G401.6 (cell line): ENCODE data around the gene HDAC4.

Experiments
- FAIRE-seq: peaks from 2 replicates; lab custom pipeline; 2012; peaks lifted over from hg19 to GRCh38; lab: Jason Lieb, UNC

Gene HDAC4

DNA sequence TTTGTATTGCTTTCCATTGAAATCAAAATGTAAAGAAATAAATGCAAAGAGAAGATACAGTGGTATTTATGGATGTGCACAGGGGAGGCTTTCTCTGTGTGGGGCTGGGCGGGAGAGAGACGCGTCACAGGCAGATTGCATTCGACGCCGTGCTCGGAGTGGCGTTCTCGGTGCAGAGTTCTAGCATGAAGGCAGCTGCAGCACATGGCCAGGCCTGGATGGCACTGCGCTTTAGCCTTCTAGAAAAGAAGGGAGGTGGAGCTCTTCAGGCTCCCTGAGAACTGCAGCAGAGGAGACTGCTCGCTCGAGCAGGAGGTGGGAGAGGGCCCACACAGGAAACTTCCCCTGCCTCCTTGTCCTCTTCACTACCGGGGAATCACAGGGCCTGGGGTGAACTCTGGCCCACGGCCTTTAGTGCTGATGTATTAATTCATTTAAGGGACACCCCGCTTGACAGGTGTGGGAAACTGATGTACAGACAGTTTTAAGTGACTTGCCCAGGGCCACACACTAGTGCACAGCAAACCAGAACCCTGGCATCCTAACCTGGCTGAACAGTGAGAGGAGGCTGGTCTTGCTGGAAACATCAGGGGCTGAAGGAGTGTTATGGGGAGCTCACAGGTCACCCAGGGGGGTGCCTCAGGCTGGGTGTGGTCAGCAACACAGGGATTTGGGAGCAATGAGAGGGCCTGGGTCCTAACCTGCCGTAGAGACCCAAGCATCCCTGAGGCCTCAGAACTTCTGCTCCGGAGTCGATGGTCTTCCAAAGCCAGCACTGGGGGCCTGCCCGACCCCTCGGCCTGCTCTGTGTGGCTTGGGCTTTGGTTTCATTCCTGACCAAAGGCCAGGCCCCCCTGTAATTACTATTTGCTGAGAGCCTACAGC is 199.9 kb downstream of the HDAC4 start:
- FAIRE-seq = no peak

DNA sequence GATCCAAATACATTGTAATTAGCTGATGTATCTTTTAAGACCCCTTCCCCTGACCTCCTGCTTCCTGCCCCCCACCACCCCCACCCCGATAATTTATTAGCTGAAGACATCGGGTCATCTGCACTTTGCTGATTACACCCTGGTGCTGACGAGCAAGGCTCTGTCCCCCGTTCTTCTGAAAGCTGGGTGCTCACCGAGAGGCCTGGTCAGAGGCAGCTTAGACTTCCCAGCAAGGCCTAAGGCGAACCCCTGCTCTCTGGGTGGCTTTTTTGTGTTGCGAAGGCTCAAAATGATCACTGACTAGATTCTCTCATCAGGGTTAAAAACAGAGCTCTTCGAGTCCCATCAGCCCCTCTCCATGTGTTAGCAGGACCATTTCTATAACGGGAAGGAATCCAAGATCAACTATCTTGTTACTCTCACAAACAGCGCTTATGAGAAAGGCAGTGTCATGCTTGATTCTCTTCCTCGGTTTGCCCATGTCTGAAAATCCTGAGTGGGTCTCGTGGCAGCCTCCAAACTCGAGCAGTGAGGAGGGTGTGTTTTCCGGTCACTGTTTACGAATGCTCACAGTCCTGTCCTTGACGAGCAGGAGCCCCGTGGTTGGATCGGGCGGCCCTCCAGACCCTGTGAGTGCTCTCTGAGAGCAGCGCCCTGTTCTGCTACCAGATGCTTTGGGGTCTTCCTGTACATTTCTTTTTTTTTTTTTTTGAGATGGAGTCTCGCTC is 201.6 kb downstream of the HDAC4 start:
- FAIRE-seq = no peak

DNA sequence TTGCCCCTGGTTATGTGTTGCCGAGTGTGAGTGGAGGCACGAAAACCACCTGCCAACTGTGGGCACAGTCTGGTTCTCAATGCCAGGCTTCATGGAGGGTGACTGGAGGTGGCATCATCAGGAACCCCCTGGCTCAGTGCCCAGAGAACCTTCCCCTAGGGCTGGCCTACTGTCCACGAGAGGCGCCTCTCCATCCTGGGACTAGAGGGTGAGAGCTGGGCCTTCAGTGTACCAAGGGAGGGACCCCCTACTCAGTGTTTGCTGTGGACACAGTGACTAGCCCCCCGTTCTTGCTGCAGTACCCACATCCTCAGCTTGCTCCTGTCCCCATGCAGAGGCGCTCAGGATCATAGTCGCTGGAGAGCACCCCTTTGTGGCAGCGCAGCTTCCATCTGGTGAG is 202.6 kb downstream of the HDAC4 start:
- no peak for FAIRE-seq

GRCh38 chr2:239197146-239197545 is 203.7 kb downstream of the HDAC4 start:
- FAIRE-seq = no peak

- no peak for FAIRE-seq
These were observed 204.3 kb downstream of the HDAC4 start for GRCh38 chr2:239196474-239197021.

DNA sequence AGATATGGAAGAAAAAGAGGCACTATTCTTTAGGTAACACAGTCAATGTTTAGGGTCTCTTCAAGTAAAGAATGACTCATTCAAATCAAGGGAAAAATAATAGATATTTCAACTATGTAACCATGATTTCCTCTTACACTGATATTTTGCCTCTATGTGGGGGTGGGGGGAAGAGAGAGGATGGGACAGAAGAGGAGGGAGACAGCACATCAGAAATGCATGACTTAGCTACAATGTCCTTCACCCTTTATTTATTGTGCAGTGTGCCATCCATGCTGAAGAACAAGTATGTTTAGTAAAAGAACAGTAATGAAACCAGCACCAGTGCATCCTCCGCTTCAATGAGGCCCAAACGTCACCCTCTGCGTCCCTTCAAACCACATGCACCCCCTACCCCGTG is 204.8 kb downstream of the HDAC4 start:
- no peak for FAIRE-seq

GRCh38 chr2:239195318-239195871 is 205.4 kb downstream of the HDAC4 start:
- no peak for FAIRE-seq

GRCh38 chr2:239194731-239195317 is 206.0 kb downstream of the HDAC4 start:
- no peak for FAIRE-seq

GRCh38 chr2:239193925-239194677 is 206.7 kb downstream of the HDAC4 start:
- FAIRE-seq = no peak

DNA sequence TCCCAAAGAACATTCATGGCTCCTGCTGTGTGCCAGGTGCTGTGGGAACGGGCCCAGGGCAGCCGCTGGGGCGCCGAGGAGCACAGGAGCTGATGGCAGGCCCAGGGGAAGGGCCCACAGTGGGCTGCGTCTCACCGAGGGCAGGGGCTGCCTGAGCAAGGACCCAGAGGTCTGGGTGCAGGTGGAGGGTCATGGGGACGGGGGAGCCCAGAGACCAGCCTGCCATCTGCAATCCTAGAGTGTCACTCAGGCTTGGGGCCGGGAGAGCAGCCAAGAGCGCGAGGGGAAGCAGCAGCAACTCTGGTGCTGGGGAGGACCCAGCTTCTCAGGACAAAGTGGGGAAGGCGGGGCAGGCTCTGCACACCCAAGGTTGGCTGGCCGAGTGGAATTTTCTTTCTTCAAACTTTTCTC is 207.4 kb downstream of the HDAC4 start:
- no peak for FAIRE-seq

DNA sequence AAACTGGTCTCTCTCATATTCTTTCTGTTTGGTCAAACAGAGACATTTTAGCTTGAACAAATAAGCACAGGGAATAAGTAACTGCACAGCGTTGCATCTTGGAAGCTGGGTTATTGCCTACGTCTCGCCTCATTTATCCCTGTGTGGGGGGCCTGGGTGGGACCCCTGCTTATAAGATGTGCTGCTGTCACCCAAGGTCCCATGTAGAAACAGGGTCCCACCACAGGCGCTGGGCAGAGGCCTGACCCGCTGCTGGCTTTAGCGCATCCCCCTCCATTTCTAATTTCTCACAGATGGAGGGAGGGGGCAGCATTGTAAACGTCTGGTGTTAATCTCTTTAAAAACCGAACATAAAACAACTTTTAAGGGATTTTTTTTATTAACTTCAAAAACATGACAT is 207.8 kb downstream of the HDAC4 start:
- no peak for FAIRE-seq

- FAIRE-seq = no peak
These were observed 208.4 kb downstream of the HDAC4 start for GRCh38 chr2:239192456-239192855.

DNA sequence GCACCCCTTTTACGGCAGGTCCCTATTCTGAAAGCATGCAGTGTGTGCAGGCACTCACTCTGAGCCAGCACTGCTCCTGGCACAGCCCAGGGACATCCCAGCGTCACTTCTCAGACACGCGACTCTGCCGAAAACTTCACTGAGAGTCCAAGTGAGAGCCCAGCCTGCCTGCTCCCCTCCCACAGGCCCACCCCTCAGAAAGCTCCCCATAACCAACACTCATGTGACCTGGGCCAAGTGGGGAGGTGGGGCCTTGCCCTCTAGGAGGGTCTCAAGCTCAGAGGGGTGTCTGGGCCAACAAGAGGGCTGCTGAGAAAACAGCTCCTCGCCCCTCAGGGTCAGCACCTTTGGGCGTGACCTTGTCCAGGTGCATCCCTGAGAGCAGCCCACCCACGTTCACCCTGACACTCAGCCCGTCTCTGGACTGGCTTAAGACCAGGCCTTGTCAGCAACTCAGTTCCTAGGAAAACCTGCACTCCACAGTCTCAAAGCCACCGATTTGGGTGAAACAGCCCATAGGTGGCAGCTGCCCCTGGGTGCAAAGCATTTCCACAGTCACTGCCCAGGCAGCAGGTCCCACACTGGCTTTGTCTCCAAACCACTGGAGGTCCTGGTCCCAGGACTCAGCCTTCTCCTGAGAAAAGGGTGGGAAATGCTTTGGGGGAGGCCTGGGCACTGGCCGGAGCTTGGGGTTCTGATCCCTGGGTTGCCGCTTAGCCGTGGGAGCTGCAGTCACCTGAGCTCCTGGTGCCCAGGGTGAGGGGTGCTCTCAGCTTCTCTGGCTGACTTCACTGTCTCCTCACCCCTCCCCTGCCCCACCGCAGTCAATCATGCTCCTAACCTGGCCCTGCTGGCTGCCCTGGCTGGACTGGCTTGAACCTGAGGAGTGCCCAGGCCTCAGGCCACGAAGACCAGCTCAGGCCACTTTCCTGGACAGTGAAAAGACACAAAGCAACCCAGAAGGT is 209.6 kb downstream of the HDAC4 start:
- FAIRE-seq = no peak

DNA sequence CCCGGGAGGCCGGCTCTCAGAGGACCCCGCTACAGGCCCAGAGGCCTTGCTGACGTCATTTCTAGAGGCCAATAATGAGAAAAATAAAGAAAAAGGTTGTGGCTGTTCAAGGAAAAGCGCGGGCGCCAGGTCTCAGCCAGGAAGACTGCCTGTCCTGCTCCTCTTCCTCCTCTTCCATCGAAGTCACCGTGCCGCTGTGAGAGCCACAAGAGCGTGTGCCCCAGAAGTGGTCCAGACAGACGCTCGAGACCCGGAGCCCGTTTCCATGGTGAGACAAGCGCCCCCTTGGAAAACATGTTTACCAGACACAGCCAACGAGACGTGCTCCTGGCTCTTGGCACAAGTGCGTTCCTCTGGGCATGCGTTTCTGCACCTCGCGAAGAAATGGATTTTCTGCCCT is 210.5 kb downstream of the HDAC4 start:
- no peak for FAIRE-seq

DNA sequence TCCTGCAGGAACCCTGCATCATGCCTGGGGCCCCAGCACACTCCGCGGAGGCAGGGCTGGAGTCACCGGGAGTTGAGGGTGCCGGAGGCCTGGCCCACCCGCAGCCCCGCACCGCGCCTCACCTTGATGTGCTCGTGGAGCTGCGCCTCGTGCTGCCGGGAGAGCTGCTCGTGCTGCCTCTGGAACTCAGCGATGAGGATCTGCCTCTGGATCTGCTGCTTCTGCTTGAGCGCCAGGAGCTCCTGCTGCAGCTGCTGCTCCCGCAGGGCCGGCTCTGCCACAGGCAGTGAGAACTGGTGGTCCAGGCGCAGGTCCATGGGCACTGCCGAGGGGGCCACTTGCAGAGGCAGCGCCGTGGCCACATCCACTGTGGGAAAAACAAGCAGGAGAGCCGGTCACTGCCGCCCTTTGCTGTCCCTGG is 211.1 kb downstream of the HDAC4 start:
- FAIRE-seq = no peak

- FAIRE-seq = no peak
These were observed 212.3 kb downstream of the HDAC4 start for GRCh38 chr2:239188536-239188935.

GRCh38 chr2:239187464-239188253 is 213.2 kb downstream of the HDAC4 start:
- FAIRE-seq = no peak

GRCh38 chr2:239186516-239187357 is 214.1 kb downstream of the HDAC4 start:
- FAIRE-seq = no peak
